NB4 (cell line): ENCODE data around the gene VAT1L.
A peak's percentile ranks its signal among the peaks of the same experiment; 100 is the strongest.
"Not testable (repeated sequence)": the region's sequence is repeated elsewhere in the genome, so short reads cannot be mapped to it uniquely, and the experiment has no call there.

Source experiments
- DNase-seq: peaks from one replicate; pipeline ENCODE4 v3.0.0; 2010; ENCODE audit warnings: low read depth
- H3K4me3 ChIP-seq: one replicate; pipeline ENCODE4 v1.5.1; 2011; ENCODE audit warnings: mild to moderate bottlenecking, low read depth, low read length, moderate library complexity
- CTCF ChIP-seq: IDR thresholded peaks from one replicate; pipeline ENCODE4 v1.5.1; 2012; ENCODE audit warnings: low read depth, low read length
- MAX ChIP-seq: IDR thresholded peaks from 2 replicates; pipeline ENCODE4 v1.6.1; 2011; ENCODE audit warnings: low read depth, low read length
- MYC ChIP-seq: IDR thresholded peaks from 2 replicates; pipeline ENCODE4 v1.6.1; 2011; ENCODE audit warnings: low read depth, low read length
- POLR2A ChIP-seq: IDR thresholded peaks from 2 replicates; pipeline ENCODE4 v1.6.1; 2011; ENCODE audit warnings: mild to moderate bottlenecking; ENCODE audit not compliant: insufficient read length; ENCODE audit errors: extremely low read depth

The VAT1L gene

GRCh38 chr16:77939968-77940367, 151.6 kb downstream of the VAT1L start:
- TF ChIP-seq MYC (no peak), POLR2A (no peak)
- H3K4me3 ChIP-seq: no peak overlapping the region
- no peak for DNase-seq

GRCh38 chr16:77943801-77944200, 155.4 kb downstream of the VAT1L start:
- no peak for DNase-seq
- no peak for TF ChIP-seq POLR2A
- TF ChIP-seq MAX: no peak
- H3K4me3 ChIP-seq: no peak overlapping the region

GRCh38 chr16:77944631-77945030, 156.3 kb downstream of the VAT1L start:
- TF ChIP-seq CTCF: no peak
- no peak for TF ChIP-seq MYC
- no peak for TF ChIP-seq POLR2A
- no peak for DNase-seq
- H3K4me3 ChIP-seq: no peak overlapping the region

GRCh38 chr16:77945126-77945525, 156.8 kb downstream of the VAT1L start:
- DNase-seq: no peak
- TF ChIP-seq CTCF (no peak), MAX (no peak), POLR2A (no peak), MYC (no peak)

GRCh38 chr16:77946823-77947222, 158.5 kb downstream of the VAT1L start:
- no peak for TF ChIP-seq MYC
- no peak for TF ChIP-seq CTCF
- no peak for TF ChIP-seq POLR2A
- no peak for TF ChIP-seq MAX
- no peak for DNase-seq
- no peak overlapping the region for H3K4me3 ChIP-seq

More at GRCh38 chr16:77945126-77945525, 156.8 kb downstream of the VAT1L start:
- no peak overlapping the region for H3K4me3 ChIP-seq

GRCh38 chr16:77947590-77947989, 159.2 kb downstream of the VAT1L start:
- DNase-seq: peak; percentile 60
- not testable (repeated sequence) for H3K4me3 ChIP-seq

GRCh38 chr16:77948835-77949234, 160.5 kb downstream of the VAT1L start:
- no peak for DNase-seq
- TF ChIP-seq MAX (no peak), MYC (no peak), POLR2A (no peak), CTCF (no peak)
- no peak overlapping the region for H3K4me3 ChIP-seq

- TF ChIP-seq MYC (no peak), POLR2A (no peak), MAX (no peak), CTCF (no peak)
- DNase-seq: no peak
- no peak overlapping the region for H3K4me3 ChIP-seq
Measured at GRCh38 chr16:77949445-77949844, 161.1 kb downstream of the VAT1L start.
